Kidney capillary endothelial cell (primary cell): Measurements from ENCODE around the gene GNB2.
A peak's percentile ranks its signal among the peaks of the same experiment; 100 is the strongest.
"Not testable (repeated sequence)": the region's sequence is repeated elsewhere in the genome, so short reads cannot be mapped to it uniquely, and the experiment has no call there.

Experiments
- DNase-seq: peaks from one replicate; pipeline ENCODE4 v3.0.0-alpha.2; 2018; ENCODE audit warnings: low spot score

Gene GNB2

DNA sequence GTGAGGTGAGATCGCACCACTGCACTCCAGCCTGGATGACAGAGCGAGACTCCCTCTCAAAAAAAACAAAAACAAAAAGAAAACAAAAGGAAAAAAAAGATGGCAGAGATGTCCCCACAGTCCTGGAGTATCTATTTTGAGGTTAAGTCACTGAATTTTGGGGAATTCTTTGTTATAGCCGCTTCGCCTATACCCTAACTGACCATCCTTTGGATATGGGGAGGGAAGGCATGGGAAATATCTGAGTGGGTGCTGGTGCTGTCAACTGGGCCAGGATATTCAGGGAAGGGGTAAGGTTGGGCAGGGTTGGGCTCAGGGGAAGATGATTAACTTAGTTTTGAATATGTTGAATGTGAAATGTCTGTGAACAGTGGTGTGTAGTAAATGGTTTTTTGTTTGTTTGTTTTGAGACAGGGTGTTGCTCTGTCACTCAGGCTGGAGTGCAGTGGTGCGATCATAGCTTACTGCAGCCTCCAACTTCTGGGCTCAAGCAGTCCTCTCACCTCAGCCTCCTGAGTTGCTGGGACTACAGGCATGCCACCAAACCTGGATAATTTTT, 8.3 kb upstream of the GNB2 start:
- no peak for DNase-seq

DNA sequence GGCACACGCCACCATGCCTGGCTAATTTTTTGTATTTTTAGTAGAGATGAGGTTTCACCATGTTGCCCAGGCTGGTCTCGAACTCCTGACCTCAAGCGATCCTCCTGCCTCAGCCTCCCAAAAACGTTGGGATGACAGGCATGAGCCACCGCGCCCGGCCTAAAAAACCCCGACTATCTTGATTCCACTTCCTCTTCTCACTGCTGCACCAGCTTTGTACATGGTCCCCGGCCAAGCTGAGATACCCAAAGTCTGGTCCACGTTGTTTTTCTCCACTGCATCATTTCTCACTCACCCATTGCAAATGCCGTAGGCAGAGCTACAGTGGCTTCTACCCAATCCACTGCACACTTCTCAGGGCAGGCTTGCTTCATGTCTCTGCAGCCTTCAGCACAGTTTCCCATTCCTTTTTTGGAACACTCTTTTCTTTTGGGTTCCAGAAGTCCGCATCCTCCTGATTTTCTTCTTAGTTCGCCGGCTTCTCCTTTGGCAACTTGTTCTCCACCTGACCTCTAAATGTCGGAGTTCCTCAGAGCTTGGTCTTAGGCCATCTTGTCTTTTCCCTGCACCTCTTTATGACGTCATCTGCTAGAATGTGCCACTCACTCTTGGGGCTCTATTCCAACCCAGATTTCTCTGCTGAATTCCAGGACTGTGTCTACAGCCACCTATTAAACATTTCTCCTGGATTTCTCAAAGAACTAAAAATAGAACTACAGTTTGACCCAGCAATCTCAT, 6.0 kb upstream of the GNB2 start:
- DNase-seq, result no peak

DNA sequence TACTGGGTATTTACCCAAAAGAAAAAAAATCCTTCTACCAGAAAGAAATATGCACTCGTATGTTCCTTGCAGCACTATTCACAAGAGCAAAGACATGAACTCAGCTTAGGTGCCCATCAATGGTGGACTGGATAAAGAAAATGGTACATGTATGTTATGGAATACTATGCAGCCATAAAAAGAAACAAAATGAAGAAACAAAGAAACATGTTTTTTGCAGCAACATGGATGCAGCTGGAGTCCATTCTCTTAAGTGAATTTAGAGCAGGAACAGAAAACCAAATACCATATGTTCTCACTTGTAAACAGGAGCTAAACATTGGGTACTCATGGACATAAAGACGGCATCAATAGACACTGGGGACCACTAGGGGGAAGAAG, 5.5 kb upstream of the GNB2 start:
- DNase-seq, result no peak

DNA sequence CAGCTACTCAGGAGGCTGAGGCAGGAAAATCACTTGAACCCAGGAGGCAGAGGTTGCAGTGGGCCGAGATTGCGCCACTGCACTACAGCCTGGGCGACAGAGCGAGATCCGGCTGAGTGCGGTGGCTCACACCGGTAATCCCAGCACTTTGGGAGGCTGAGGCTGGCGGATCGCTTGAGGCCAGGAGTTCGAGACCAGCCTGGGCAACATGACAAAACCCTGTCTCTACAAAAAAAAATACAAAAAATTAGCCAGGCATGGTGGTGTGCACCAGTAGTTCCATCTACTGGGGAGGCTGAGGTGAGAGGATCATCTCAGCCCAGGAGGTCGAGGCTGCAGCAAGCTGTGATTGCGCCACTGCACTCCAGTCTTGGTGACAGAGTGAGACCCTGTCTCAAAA, 4.4 kb upstream of the GNB2 start:
- DNase-seq, result not testable (repeated sequence)

DNA sequence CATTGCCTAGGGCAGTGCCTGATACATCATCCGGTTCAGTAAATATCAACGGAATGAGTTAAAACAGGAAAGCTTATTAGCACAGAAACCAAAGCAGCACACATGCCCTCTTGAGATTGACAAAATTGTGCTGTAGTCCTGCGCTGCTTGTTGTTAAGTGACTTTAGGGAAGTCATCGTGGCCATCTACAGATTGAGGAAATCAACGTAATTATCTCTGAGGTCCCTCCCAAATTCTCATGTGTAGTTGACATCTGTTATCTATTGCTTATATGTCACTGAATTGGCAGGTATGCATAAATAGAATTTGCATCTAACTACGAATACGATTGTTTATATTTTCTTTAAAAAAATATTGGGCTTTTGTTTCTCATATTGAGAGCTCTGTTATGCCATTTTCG, 3.5 kb upstream of the GNB2 start:
- DNase-seq, result no peak

DNA sequence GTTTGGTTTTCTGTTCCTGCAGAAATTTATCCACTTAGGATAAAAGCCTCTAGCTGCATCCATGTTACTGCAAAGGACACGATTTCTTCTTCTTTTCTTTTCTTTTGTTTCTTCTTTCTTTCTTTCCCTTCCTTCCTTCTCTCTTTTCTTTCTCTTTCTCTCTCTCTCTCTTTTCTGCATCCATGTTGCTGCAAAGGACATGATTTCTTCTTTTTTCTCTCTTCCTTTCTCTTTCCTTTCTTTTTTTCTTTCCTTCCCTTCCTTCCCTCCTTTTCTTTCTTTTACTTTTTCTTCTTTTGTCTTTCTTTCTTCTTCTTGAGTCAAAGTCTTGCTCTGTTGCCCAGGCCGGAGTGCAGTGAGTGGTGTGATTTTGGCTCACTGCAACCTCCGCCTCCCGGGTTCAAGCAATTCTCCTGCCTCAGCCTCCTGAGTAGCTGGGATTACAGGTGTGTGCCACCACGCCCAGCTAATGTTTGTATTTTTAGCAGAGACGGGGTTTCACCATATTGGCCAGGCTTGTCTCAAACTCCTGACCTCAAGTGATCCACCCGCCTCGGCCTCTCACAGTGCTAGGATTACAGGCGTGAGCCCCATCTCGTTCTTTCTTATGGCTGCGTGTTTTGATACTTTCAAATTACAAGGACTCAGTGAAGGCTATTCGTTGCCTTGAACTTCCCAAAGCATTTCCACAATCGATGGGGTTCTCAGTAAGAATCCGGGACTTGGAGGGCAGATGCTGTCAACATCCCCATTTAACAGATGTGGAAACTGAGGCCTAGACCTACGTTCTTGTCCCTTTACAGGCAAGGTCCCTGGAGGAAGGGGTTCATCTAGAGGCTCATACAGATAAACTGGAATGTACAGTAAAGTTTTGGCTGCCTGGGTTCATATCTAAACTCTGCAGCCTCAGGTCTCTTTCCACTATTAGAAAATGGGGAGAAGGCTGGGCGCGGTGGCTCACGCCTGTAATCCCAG, 1.9 kb upstream of the GNB2 start:
- DNase-seq, result no peak

DNA sequence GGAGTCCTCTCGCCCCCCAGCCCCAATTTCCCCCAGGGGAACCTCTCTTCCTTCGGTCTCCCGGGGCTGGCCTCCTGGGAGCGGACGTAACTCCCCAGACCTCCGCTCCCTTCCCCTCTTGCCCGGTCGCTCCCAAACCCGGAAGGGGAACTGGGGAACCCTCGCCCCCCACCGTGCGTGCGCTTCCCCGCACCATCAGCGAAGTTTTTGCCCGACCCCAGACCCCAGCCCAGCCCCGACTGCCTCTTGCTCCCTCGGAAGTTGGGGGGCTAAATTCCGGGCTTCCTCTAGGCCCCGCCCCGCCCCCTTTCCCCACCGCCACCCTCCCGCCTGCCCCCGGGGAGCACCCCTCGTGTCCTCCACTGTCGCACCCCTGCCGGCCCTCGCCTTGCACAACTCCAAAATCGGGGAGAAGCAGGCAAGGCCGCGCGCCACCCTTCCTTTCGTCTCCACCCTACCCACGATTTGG, 436 bp downstream of the GNB2 start:
- no peak for DNase-seq

DNA sequence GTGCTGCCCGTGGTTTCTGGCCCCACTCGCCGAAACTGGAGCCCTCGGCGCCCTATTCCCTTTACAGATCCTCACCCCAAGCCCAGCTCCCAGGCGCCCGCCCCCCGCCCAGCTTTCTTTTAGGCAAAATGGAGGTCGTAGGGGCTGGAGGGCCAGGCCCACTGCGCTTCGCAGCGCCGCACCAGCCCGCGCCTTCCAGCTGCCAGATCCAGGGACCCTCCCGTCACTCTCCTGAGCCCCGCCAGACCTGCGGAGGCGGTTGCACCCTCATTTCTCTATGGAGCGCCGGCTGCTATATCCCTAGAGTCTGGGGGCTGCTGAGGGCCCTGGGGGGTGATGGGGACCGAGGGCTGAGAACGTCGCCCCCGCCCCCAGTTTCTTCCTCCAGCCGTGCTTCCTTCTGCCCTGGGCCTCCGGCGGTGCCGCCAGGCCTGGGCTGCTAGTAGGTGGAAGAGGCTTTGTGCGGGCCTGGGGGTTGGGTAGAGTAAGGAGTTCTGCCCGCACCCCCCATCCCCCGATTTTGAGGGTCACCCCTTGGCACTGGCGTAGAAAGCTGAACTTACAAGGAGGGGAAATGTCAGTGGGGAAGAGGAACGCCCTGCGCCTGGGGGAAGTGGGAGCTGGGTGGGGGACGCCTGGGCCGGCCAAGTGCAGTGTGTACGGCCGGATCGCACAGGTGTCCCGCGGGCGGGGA, 1.0 kb downstream of the GNB2 start:
- DNase-seq, result no peak

DNA sequence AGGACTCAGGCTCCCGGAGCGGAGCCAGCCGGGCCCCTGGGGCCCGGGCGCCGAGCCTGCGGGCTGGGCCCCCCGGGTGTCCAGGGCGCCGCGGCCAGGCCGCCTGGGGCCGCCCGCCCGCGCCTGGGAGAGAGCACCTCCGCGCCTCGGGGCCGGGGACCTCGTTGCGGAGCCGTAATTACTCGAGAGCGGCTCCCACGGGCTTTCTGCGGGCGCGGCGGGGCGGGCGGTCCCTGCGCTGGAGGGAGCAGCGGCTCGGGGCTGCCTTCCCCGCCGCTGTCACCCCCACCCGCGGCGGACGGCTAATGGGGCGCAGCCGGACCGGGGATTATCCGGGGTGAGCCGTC, 1.5 kb downstream of the GNB2 start:
- DNase-seq, result no peak

DNA sequence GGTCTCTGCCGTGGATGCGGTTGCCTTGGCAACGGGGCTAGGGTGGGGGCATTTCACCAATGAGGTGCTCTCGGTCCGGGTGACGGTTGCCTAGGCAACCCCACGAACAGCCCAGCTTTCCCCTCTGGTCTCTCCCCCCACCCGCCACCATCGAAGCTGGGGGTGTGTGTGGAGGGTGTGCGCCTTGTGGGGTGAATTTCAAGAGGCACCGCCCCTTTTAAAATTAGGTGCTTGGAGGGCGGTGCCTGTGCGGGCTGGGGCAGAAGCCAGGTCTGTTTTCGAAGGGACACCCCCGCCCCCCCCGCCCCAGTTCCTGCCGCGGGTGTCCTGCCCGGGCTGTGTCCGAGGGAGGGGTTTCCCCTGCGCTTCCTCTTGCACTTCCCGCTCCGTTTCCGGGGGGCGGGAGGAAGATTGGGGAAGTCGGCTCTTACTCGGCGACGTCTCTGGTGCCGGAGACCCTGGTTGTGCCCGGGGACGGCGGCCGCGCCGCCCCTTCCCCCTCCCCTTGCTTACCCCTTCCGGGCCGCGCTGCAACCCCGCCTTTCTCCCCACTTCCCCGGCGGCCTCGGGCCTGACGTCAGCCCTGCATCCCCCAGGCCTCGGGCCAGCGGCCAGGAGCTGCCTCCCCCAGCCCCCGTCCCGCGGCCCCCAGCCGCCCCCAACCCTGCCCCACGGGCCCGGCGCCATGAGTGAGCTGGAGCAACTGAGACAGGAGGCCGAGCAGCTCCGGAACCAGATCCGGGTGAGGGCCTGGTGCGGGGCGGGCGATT, 2.2 kb downstream of the GNB2 start:
- DNase-seq, result peak; percentile 43

DNA sequence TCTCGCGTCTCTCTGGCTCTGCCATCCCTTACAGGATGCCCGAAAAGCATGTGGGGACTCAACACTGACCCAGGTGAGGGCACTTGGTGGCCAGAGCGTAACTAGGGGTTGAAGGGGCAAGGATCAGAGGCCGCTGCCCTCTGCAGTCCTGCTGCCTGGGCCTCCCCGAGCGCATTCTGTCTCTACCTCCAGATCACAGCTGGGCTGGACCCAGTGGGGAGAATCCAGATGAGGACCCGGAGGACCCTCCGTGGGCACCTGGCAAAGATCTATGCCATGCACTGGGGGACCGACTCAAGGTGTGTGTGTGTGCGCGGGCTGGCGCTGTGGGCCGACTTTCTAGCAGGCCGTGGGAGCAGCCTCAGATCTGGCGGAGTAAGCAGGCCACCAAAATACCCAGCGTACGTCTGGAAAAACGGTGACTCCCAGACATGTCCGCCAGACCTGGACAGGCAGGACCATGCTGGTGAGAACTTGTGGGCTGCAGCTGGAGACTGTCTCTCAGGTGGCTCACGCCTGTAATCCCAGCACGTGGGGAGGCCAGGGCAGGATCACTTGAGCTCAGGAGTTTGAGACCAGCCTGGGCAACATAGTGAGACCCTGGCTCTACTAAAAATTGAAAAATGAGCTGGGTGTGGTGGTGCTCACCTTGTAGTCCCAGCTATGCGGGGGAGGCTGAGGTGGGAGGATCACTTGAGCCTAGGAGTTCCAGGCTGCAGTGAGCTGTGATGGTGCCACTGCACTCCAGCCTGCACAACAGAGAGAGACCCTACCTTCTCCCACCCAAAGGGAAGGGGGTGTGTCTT, 3.2 kb downstream of the GNB2 start:
- no peak for DNase-seq

DNA sequence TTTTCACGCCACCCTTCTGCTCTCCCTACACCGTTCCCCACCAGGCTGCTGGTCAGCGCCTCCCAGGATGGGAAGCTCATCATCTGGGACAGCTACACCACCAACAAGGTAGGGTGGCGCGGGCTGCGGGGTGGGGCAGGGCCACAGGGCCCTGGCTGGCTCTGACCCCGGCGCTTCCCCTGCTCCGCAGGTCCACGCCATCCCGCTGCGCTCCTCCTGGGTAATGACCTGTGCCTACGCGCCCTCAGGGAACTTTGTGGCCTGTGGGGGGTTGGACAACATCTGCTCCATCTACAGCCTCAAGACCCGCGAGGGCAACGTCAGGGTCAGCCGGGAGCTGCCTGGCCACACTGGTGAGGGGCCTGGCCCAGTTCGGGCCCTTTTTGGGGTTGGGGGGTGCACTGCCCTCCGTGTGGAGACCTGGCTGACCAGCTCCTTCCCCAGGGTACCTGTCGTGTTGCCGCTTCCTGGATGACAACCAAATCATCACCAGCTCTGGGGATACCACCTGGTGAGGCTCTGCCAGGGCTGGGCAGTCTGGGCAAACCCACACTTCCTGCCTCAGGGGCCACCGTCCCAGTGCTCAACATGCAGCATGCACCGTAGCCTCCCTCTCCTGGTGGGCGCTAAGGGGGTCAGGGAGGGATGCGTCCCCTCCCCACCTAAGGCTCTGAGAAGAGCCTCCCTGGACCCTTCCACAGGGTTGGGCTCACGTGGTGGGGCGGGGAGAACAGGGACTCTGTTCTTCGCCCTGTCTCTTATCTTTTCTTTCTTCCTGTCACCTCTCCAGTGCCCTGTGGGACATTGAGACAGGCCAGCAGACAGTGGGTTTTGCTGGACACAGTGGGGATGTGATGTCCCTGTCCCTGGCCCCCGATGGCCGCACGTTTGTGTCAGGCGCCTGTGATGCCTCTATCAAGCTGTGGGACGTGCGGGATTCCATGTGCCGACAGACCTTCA, 4.0 kb downstream of the GNB2 start:
- DNase-seq, result no peak

DNA sequence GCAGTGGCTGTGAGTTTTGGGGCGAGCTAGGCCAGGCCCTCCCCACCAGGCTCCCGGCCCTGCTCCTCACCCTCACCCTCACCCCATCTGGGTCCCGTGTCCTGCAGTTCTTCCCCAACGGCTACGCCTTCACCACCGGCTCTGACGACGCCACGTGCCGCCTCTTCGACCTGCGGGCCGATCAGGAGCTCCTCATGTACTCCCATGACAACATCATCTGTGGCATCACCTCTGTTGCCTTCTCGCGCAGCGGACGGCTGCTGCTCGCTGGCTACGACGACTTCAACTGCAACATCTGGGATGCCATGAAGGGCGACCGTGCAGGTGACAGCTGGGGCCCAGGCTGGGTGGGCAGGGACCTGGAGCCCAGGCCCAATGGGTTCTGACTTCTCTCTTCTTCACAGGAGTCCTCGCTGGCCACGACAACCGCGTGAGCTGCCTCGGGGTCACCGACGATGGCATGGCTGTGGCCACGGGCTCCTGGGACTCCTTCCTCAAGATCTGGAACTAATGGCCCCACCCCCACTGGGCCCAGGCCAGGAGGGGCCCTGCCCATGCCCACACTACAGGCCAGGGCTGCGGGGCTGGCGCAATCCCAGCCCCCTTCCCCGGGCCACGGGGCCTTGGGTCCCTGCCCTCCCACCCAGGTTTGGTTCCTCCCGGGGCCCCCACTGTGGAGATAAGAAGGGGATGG, 4.9 kb downstream of the GNB2 start:
- no peak for DNase-seq

DNA sequence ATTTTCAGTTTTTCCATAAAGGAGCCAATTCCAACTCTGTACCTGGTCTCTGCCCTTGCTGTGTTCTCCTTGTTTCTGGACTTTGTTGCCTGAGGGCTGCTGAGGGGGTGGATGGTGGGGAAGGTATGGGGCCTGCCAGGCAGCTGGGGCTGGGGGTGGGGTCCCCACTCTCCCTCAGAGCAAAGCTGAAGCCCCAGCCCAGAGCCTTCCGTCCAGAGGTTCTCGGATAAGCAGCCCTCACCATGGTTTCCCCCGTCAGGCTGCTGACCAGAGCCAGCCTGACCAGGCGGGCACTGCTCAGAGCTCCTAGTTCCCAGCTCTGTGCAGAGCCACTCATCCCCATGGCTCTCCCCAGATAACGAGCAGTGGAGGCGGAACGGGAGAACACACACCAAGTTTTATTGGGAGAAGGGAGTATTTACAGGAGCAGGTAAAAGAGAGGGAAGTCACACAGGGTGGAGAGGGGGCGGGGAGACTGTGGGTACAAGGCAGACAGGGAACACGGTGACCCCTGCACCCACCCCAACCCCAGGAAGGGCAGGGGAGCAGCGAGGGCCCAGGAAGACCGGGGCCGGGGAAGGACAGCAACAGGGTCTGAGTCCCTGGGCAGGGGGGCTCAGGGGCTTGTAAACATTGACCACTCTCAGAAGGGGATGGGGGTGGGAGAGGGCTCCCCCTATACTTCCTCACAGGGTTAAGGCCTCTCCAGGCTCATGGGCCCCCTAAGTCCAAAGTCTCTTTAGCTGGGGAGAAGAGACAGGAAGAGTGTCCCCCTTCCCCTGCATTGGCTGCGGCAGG, 5.8 kb downstream of the GNB2 start:
- no peak for DNase-seq

DNA sequence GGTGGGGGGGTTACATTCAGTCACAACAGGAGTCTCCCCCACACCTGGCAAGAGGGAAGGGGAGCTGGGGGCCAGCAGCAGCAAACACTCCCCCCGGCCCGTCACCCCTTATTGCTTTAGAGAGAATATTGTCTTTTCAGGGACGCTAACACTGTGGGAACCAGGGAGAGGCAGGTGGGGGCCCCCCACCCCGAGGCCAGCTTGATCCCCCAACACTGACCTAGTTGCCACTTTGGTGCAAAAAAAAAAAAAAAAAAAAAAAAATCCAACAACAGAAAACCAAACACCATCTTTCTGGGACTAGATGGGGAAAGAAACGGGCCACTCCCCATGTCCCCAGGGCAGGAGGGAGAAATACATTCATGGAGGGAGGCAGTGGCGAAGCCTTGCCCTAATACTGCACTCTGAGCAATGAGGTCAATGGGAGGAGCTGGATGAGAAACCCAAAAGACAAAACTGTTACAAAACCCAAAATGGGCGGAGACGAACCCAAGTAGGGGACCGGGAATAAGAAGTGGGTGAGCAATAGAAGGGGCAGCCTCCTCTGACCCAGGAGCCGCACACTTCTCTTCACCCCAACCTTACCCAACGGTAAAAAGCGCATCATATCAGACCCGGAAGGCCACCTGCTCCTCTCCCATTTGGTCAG, 6.5 kb downstream of the GNB2 start:
- DNase-seq, result no peak

DNA sequence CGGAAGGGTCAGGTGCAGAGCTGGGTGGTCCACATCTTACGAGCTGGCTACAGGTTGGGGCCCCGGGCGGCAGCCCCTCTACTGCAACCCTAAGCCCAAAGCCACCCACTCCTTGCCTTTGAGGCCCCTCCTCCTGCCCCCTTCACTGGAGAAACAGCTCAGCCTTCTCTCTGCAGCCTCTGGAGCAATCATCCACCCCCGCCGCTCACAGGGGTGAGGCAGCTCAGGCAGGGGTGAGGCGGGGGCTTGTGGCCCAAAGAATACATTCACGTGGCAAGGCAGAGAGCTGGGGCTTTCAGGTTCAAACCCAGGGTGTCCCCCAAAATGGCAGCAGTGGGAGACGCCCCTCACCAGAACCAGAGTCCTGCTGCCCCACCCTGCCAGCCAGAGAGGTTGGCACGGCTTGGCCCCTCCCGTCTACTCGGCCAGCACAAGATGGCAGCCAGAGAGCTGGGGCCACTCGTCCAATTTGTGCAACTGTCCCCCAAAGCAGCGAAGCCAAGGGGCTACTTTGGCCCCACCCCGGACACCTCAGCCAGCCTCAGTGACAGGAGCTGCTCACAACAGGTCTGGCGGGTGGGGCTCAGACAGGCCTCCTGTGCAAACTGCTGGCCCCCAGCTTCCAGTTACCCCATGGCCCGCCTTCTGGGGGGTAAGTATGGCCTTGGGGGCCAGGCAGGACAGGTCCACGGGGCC, 7.2 kb downstream of the GNB2 start:
- no peak for DNase-seq
